Measurements from ENCODE around the gene COL28A1. TPM values are rescaled to one million over a fixed set of nuclear protein-coding genes. Genes with fewer than 3 reads are reported as not detected.
A peak's percentile ranks its signal among the peaks of the same experiment; 100 is the strongest.

The COL28A1 gene
- total RNA-seq, 1 donor from 2014 or later = 1.8 TPM

GRCh38 chr7:7505915-7506314 is 29.8 kb downstream of the COL28A1 start:
- Mint-ChIP-seq H3K4me1 (peaks cover 5% of the 10 kb centered on the region), H3K9me3 (peaks cover 1% of the 10 kb centered on the region), H3K4me3 (no peak overlapping the region), H3K27me3 (ENCODE audit: low read depth) (no peaks in the 10 kb centered on the region), H3K36me3 (no peaks in the 10 kb centered on the region), H3K27ac (peak overlapping the region; percentile 64)
- no peak for TF ChIP-seq CTCF (IDR thresholded peaks at IDR 0.05; ENCODE audit: unreplicated experiment)
- no peak for DNase-seq (ENCODE audit: low spot score in 2 of 2, unreplicated experiment in 2 of 2)

- Mint-ChIP-seq H3K27me3 (ENCODE audit: low read depth) (no peaks in the 10 kb centered on the region), H3K4me3 (no peak overlapping the region), H3K36me3 (no peaks in the 10 kb centered on the region), H3K27ac (no peak overlapping the region), H3K4me1 (peaks cover 5% of the 10 kb centered on the region), H3K9me3 (peaks cover 4% of the 10 kb centered on the region)
- no peak for DNase-seq (ENCODE audit: low spot score in 2 of 2, unreplicated experiment in 2 of 2)
- TF ChIP-seq CTCF (IDR thresholded peaks at IDR 0.05; ENCODE audit: unreplicated experiment) = no peak
Measured at GRCh38 chr7:7504910-7505704, 30.6 kb downstream of the COL28A1 start.

- TF ChIP-seq CTCF (IDR thresholded peaks at IDR 0.05; ENCODE audit: unreplicated experiment) = no peak
- H3K9me3 Mint-ChIP-seq = peaks cover 4% of the 10 kb centered on the region
- H3K4me1 Mint-ChIP-seq = no peaks in the 10 kb centered on the region
- H3K27ac Mint-ChIP-seq = no peak overlapping the region
- H3K36me3 Mint-ChIP-seq = no peaks in the 10 kb centered on the region
- H3K4me3 Mint-ChIP-seq = no peak overlapping the region
- no peaks in the 10 kb centered on the region for H3K27me3 Mint-ChIP-seq (ENCODE audit: low read depth)
- no peak for DNase-seq (ENCODE audit: low spot score in 2 of 2, unreplicated experiment in 2 of 2)
Measured at GRCh38 chr7:7499892-7500291, 35.8 kb downstream of the COL28A1 start.

DNA sequence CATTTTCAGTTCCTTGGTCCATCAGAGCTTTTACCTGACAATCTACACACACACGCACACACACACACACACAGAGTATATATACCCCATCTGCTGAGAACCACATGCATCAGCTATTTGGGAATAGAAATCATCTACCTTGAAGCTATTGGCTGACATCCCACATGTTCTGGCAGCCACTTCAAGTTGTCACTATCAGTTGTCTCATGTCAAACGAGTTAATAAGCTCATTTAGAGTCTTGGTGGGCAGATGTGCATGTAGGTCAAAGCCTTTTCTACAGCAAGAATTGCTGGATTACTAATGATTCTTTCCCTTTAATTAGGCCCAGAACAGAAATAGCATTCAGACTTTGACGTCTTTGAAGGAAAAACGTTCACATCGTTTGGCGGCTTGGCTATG is 36.8 kb downstream of the COL28A1 start:
- Mint-ChIP-seq H3K27me3 (ENCODE audit: low read depth) (no peaks in the 10 kb centered on the region), H3K4me1 (no peaks in the 10 kb centered on the region)

GRCh38 chr7:7496311-7496710 is 39.4 kb downstream of the COL28A1 start:
- TF ChIP-seq CTCF (IDR thresholded peaks at IDR 0.05; ENCODE audit: unreplicated experiment) = no peak
- no peaks in the 10 kb centered on the region for H3K36me3 Mint-ChIP-seq
- no peak overlapping the region for H3K27ac Mint-ChIP-seq
- H3K27me3 Mint-ChIP-seq (ENCODE audit: low read depth) = no peaks in the 10 kb centered on the region
- H3K4me1 Mint-ChIP-seq = no peaks in the 10 kb centered on the region
- no peak overlapping the region for H3K4me3 Mint-ChIP-seq
- peaks cover 4% of the 10 kb centered on the region for H3K9me3 Mint-ChIP-seq
- DNase-seq (ENCODE audit: low spot score in 2 of 2, unreplicated experiment in 2 of 2) = no peak

More for the DNA sequence above, 36.8 kb downstream of the COL28A1 start:
- Mint-ChIP-seq H3K36me3 (no peaks in the 10 kb centered on the region), H3K27ac (no peak overlapping the region), H3K4me3 (no peak overlapping the region), H3K9me3 (peaks cover 4% of the 10 kb centered on the region)
- DNase-seq (ENCODE audit: low spot score in 2 of 2, unreplicated experiment in 2 of 2) = no peak
- TF ChIP-seq CTCF (IDR thresholded peaks at IDR 0.05; ENCODE audit: unreplicated experiment) = no peak
